Daoy (cell line): ENCODE data around the gene HERPUD1. TPM values are rescaled to one million over a fixed set of nuclear protein-coding genes. Genes with fewer than 3 reads are reported as not detected.

Experiments used
- total RNA-seq: library from RNA; depleted of rRNA; stranded (reverse); fragments of >200 nt; shearing (Covaris generic); gene quantifications from 2 replicates; pipeline ENCODE4 v1.2.3, GENCODE V29; 2014; rRNA removed

Gene HERPUD1
- total RNA-seq, 1 experiment from 2014 or later, result 24.3 TPM

Other genes with a start within 250 kb of the HERPUD1 start
- gene MT1X, start 249.7 kb upstream of the HERPUD1 start, total RNA-seq, result 70.4 and 106 TPM in 2 replicates
- gene NUP93, start 202.0 kb upstream of the HERPUD1 start, total RNA-seq, result 91.9 and 120 TPM in 2 replicates
- not detected in 2 replicates for gene SLC12A3, start 66.9 kb upstream of the HERPUD1 start, total RNA-seq
- gene CETP, start 29.8 kb downstream of the HERPUD1 start, total RNA-seq, result not detected in 2 replicates
- gene NLRC5, start 57.4 kb downstream of the HERPUD1 start, total RNA-seq, result 6.5 and 9.0 TPM in 2 replicates
- gene CPNE2, start 160.4 kb downstream of the HERPUD1 start, total RNA-seq, result 10.0 and 15.2 TPM in 2 replicates